Measurements from ENCODE around the gene IL37. TPM values are rescaled to one million over a fixed set of nuclear protein-coding genes. Genes with fewer than 3 reads are reported as not detected.

Gene IL37
- total RNA-seq: not detected

- DNase-seq (ENCODE audit: low spot score) (no peak), ATAC-seq (no peak)
- intact Hi-C loops (cut with DNase I): no loop called here
These were observed at the start of gene IL37 for GRCh38 chr2:112910865-112911264. Gene IL37, plus strand, starts transcription at chr2:112911165. Its CDS starts 1,848 bp downstream, at chr2:112913013.

- no peak for ATAC-seq
- intact Hi-C loops (cut with DNase I): no loop called here
- no peak for DNase-seq (ENCODE audit: low spot score)
These were observed 46.9 kb upstream of the IL37 start for GRCh38 chr2:112864072-112864471.

- DNase-seq (ENCODE audit: low spot score) (no peak), ATAC-seq (no peak)
- intact Hi-C loops (cut with DNase I): no loop called here
These were observed 44.7 kb upstream of the IL37 start for GRCh38 chr2:112866128-112866835.

GRCh38 chr2:112867701-112868631 lies 43.0 kb upstream of the IL37 start:
- intact Hi-C loops (cut with DNase I): no loop called here
- DNase-seq (ENCODE audit: low spot score): no peak

GRCh38 chr2:112869258-112869842 lies 41.6 kb upstream of the IL37 start:
- intact Hi-C loops (cut with DNase I): no loop called here
- DNase-seq (ENCODE audit: low spot score) (peak; percentile 72), ATAC-seq (no peak)

More at GRCh38 chr2:112867701-112868631, 43.0 kb upstream of the IL37 start:
- no peak for ATAC-seq

GRCh38 chr2:112870841-112871835 lies 39.8 kb upstream of the IL37 start:
- intact Hi-C loops (cut with DNase I): loop anchor here (10.0 kb wide), 1 partner anchor 256 kb away; no protein-coding TSS in a partner anchor
- DNase-seq (ENCODE audit: low spot score): no peak
- ATAC-seq: no peak

- ATAC-seq: no peak
- DNase-seq (ENCODE audit: low spot score): no peak
- intact Hi-C loops (cut with DNase I): loop anchor here (10.0 kb wide), 1 partner anchor 262 kb away; no protein-coding TSS in a partner anchor
These were observed 34.6 kb upstream of the IL37 start for GRCh38 chr2:112876257-112876970.

GRCh38 chr2:112876971-112877361 lies 34.0 kb upstream of the IL37 start:
- intact Hi-C loops (cut with DNase I): loop anchor here (10.0 kb wide), 1 partner anchor 262 kb away; no protein-coding TSS in a partner anchor
- ATAC-seq: no peak
- DNase-seq (ENCODE audit: low spot score): no peak

GRCh38 chr2:112877423-112877822 lies 33.5 kb upstream of the IL37 start:
- ATAC-seq (no peak), DNase-seq (ENCODE audit: low spot score) (no peak)
- intact Hi-C loops (cut with DNase I): loop anchor here (10.0 kb wide), 1 partner anchor 263 kb away; no protein-coding TSS in a partner anchor

GRCh38 chr2:112879491-112880041 lies 31.4 kb upstream of the IL37 start:
- intact Hi-C loops (cut with DNase I): loop anchor here (10.0 kb wide), 1 partner anchor 265 kb away; no protein-coding TSS in a partner anchor
- ATAC-seq (no peak), DNase-seq (ENCODE audit: low spot score) (no peak)

GRCh38 chr2:112880091-112880531 lies 30.9 kb upstream of the IL37 start:
- intact Hi-C loops (cut with DNase I): no loop called here
- no peak for ATAC-seq
- no peak for DNase-seq (ENCODE audit: low spot score)

- ATAC-seq (no peak), DNase-seq (ENCODE audit: low spot score) (no peak)
- intact Hi-C loops (cut with DNase I): no loop called here
These were observed 30.3 kb upstream of the IL37 start for GRCh38 chr2:112880696-112881095.

GRCh38 chr2:112881217-112881985 lies 29.6 kb upstream of the IL37 start:
- intact Hi-C loops (cut with DNase I): no loop called here
- DNase-seq (ENCODE audit: low spot score): no peak
- ATAC-seq: no peak

- ATAC-seq (no peak), DNase-seq (ENCODE audit: low spot score) (no peak)
- intact Hi-C loops (cut with DNase I): no loop called here
These were observed 27.3 kb upstream of the IL37 start for GRCh38 chr2:112883669-112884068.

GRCh38 chr2:112884869-112885505 lies 26.0 kb upstream of the IL37 start:
- intact Hi-C loops (cut with DNase I): no loop called here
- no peak for DNase-seq (ENCODE audit: low spot score)
- ATAC-seq: no peak

GRCh38 chr2:112885506-112885902 lies 25.5 kb upstream of the IL37 start:
- intact Hi-C loops (cut with DNase I): no loop called here
- no peak for ATAC-seq
- no peak for DNase-seq (ENCODE audit: low spot score)
